HG03135 (cell line): Measurements from ENCODE around the gene SRD5A3.

Experiments used
- ATAC-seq: cut with Tn5 transposase; IDR thresholded peaks from one replicate; pipeline ENCODE4 v1.9.1; 2021; ENCODE audit warnings: mild to moderate bottlenecking, moderate library complexity; ENCODE audit not compliant: unreplicated experiment

Gene SRD5A3

DNA sequence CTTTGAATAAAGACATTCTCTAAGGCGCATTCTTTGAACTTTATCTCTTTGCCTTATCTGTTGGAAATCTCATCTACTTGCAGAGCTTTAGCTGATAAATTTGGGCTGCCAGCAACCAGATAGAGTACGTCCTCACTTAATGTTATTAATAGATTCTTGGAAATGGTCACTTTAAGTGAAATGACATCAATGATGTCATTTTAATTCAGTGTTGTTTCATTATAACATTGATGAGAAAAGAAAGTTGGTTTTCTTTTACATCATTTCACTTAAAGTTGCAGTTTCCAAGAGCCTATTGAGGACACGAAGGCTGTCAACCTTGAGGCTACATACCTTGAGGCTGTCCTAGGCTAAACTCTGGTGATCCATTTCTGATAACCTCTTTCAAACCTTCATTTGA, 59.0 kb downstream of the SRD5A3 start:
- no peak for ATAC-seq

DNA sequence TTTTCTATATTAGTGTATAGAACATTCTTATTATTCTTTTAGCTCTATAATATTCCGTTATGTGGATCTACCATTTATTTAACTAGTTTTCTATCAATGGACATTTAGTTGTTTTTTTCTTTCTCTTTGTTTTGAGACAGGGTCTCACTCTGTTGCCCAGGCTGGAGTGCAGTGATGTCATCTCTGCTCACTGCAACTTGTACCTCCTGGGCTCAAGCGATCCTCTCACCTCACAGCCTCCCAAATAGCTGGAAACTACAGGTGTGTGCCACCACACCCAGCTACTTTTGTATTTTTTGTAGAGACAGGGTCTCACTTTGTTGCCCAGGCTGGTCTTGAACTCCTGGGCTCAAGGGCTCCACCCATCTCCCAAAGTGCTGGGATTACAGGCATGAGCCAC, 60.5 kb downstream of the SRD5A3 start:
- no peak for ATAC-seq

DNA sequence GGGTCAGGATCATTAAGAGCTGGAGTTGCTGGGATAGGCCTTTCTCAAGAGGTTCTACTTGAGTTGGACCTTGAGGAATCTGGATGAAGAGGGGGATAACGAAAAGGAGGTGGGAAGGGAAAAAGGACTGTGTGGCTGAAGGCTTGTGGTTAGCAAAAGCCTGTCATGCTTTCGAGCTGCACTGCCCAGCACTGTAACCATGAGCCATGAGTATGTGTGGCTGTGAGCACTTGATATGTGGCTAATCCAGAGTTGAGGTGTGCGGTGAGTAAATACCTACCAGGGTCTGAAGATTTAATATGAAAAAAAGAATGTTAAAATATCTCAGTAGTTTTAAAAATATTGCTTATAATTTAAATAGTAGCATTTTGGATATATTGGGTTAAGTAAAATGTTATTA, 61.1 kb downstream of the SRD5A3 start:
- ATAC-seq = no peak

DNA sequence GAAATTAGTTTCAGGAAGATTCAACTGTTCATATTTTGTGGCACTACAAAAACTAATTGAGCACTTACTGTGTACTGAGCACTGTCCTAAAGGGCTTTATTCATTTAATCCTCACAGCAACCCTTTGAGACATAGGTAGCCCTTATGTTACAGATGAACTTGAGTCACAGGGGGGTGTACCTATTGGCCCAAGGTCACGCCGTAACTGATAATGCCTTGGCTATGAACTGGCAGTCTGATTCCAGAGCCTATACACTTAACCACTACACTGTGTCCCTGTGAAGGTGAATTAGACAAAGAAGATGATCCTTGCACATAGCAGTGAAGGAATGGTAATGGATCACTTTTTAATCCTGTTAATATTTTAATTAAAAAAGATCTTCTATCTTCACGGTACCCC, 61.7 kb downstream of the SRD5A3 start:
- no peak for ATAC-seq

DNA sequence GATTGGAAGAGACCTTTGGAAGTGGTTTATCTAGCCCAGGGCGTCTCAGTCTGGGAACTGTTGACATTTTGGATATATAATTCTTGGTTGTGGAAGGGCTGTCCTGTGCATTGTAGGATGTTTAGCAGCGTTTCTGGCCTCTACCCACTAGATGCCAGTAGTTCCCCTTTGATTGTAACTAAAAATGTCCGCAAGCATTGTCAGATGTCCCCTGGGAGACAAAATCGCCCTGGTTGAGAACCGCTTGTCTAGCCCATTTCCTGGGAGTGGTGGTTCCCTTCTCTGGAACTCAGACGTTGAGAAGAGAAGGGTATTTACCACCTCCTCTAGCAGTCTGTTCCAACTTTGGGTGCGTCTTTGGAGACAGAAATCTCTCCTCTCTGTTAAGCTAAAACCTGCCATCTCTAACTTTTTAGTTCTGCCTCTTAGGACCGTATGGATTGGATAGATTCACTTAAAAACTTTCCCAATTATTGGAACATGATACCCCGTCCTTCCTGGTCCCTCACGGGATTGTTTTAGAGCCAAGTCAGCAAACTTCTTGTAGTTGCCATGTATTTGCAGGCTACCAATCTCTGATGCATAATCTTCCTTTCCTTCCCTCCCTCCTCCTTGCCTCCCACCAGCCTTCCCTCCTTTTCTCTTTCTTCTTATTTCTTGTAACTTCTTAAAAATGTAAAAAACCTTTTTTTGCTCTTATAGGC, 63.6 kb downstream of the SRD5A3 start:
- peak; percentile 63 for ATAC-seq

DNA sequence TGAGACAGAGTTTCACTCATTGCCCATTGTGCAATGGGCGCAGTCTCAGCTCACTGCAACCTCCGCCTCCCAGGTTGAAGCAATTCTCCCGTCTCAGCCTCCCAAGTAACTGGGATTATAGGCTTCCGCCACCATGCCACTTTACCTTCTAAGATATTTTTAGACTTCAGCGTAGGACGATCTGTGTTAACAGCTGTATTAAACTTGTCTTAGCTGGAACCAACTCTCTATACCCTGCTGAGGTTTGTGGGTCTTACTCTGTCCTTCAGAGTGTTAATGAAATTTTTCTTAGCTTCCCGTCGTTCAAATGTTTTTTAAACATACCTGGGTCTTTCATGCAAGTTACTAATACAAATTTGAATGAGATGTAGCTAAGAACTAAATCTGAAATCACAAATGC, 64.4 kb downstream of the SRD5A3 start:
- ATAC-seq = no peak

DNA sequence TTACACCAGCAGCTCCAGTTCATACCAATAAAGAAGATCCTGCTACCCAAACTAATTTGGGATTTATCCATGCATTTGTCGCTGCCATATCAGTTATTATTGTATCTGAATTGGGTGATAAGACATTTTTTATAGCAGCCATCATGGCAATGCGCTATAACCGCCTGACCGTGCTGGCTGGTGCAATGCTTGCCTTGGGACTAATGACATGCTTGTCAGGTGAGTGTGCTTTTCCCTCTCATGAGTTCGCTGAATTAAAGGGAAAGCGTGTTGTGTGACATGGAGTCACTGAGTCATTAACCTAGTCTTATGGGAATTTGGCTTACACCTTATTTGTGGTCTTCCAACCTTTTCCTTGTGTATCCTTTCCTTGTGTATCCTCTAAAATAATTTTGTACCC, 65.6 kb downstream of the SRD5A3 start:
- no peak for ATAC-seq

DNA sequence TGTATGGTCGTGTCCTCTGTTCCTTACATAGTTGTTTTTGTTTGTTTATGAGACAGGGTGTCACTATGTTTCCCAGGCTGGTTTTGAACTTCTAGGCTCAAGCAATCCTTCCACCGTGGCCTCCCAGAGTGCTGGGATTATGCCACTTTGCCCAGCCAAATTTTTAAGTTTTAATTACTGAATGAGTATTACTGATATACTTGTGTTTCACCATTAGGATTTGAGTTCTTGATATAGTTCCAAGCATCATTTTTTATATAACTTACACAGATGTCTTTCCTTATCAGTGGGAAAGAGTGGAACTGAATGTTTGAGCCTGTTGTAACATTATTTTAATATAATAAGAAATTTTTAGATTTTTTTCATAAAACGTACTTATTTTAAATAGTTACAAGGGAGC, 70.1 kb downstream of the SRD5A3 start:
- no peak for ATAC-seq
